ENCODE results near the gene TMEM101. TPM values are rescaled to one million over a fixed set of nuclear protein-coding genes. Genes with fewer than 3 reads are reported as not detected.

Gene TMEM101
- total and polyA plus RNA-seq, 2 of the 13 experiments (the other 11 are each of a cell fraction or from before 2014, with no cell fraction given): 72.0 to 100 TPM

DNA sequence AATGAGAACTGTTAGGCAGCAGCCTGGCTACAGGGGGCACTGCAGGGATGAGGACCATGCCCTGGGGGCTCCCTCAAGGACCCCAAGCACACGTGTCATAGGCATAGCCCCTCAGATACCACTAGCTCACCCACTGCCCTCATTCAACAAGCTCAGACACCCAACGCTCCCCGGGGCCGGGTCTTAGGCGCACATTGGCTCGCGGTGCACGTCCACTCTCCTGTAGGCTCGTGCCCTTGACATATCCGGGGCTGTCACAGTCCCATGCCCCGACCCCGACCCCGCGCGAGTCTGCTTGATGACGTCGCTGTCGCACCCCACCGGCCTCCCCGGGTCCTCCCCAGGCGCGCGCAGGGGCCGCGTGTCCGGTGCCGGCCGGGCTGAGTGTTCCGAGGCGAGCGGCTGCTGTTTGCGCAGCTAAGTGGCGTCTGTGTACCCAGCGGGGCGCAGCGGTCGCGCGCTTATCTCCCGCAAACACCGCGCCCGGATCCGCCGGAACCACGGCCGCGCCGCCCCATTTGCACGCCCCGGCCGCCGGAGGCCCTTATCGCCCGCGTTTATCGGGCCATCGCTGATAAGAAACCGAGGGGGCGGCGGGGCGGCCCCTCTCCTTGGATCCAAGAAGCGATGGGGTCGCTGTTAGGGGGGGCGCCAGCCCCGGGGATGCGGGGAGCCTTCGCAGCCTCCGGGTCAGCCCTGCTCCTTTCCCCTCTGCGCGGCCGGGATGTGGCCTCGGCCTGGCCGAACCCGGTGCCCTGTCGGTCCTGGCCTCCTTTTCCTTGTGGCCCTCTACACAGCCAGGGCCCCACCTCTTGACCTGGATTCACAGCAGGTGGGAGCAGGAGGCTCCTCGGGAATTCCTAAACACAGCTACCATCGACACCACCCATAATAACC is 31.0 kb downstream of the TMEM101 start (continued):
- TF ChIP-seq, protein P1, sequence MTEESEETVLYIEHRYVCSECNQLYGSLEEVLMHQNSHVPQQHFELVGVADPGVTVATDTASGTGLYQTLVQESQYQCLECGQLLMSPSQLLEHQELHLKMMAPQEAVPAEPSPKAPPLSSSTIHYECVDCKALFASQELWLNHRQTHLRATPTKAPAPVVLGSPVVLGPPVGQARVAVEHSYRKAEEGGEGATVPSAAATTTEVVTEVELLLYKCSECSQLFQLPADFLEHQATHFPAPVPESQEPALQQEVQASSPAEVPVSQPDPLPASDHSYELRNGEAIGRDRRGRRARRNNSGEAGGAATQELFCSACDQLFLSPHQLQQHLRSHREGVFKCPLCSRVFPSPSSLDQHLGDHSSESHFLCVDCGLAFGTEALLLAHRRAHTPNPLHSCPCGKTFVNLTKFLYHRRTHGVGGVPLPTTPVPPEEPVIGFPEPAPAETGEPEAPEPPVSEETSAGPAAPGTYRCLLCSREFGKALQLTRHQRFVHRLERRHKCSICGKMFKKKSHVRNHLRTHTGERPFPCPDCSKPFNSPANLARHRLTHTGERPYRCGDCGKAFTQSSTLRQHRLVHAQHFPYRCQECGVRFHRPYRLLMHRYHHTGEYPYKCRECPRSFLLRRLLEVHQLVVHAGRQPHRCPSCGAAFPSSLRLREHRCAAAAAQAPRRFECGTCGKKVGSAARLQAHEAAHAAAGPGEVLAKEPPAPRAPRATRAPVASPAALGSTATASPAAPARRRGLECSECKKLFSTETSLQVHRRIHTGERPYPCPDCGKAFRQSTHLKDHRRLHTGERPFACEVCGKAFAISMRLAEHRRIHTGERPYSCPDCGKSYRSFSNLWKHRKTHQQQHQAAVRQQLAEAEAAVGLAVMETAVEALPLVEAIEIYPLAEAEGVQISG (CRISPR knock-in tag; IDR thresholded peaks at IDR 0.05): peak; percentile 89
- TF ChIP-seq, protein P2, sequence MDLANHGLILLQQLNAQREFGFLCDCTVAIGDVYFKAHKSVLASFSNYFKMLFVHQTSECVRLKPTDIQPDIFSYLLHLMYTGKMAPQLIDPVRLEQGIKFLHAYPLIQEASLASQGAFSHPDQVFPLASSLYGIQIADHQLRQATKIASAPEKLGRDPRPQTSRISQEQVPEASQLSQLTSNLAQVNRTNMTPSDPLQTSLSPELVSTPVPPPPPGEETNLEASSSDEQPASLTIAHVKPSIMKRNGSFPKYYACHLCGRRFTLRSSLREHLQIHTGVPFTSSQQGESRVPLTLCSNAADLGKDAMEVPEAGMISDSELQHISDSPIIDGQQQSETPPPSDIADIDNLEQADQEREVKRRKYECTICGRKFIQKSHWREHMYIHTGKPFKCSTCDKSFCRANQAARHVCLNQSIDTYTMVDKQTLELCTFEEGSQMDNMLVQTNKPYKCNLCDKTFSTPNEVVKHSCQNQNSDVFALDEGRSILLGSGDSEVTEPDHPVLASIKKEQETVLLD (CRISPR knock-in tag; IDR thresholded peaks at IDR 0.05; ENCODE audit: low read depth): peak; percentile 96
- TF ChIP-seq MZF1 (CRISPR knock-in tag; IDR thresholded peaks at IDR 0.05; ENCODE audit: borderline replicate concordance): no peak
- TF ChIP-seq, protein P3, sequence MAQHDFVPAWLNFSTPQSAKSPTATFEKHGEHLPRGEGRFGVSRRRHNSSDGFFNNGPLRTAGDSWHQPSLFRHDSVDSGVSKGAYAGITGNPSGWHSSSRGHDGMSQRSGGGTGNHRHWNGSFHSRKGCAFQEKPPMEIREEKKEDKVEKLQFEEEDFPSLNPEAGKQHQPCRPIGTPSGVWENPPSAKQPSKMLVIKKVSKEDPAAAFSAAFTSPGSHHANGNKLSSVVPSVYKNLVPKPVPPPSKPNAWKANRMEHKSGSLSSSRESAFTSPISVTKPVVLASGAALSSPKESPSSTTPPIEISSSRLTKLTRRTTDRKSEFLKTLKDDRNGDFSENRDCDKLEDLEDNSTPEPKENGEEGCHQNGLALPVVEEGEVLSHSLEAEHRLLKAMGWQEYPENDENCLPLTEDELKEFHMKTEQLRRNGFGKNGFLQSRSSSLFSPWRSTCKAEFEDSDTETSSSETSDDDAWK (CRISPR knock-in tag; IDR thresholded peaks at IDR 0.05): no peak
- TF ChIP-seq, protein P4, sequence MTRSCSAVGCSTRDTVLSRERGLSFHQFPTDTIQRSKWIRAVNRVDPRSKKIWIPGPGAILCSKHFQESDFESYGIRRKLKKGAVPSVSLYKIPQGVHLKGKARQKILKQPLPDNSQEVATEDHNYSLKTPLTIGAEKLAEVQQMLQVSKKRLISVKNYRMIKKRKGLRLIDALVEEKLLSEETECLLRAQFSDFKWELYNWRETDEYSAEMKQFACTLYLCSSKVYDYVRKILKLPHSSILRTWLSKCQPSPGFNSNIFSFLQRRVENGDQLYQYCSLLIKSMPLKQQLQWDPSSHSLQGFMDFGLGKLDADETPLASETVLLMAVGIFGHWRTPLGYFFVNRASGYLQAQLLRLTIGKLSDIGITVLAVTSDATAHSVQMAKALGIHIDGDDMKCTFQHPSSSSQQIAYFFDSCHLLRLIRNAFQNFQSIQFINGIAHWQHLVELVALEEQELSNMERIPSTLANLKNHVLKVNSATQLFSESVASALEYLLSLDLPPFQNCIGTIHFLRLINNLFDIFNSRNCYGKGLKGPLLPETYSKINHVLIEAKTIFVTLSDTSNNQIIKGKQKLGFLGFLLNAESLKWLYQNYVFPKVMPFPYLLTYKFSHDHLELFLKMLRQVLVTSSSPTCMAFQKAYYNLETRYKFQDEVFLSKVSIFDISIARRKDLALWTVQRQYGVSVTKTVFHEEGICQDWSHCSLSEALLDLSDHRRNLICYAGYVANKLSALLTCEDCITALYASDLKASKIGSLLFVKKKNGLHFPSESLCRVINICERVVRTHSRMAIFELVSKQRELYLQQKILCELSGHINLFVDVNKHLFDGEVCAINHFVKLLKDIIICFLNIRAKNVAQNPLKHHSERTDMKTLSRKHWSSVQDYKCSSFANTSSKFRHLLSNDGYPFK (CRISPR knock-in tag; IDR thresholded peaks at IDR 0.05; ENCODE audit: borderline replicate concordance): peak; percentile 76; the same call in 1 of the 2 replicates
- no peak for TF ChIP-seq TGIF2 (CRISPR knock-in tag; IDR thresholded peaks at IDR 0.05)
- peak; percentile 56; the same call in 1 of the 2 replicates for TF ChIP-seq DMAP1 (CRISPR knock-in tag; IDR thresholded peaks at IDR 0.05)
- TF ChIP-seq DPF2 (CRISPR knock-in tag; IDR thresholded peaks at IDR 0.05; ENCODE audit: borderline replicate concordance, low read depth): peak; percentile 95
- peak; percentile 58; the same call in 1 of the 2 replicates for TF ChIP-seq ZFP90 (CRISPR knock-in tag; IDR thresholded peaks at IDR 0.05; ENCODE audit: borderline replicate concordance)
- peak; percentile 89; the same call in 1 of the 2 replicates for TF ChIP-seq BORCS8-MEF2B (CRISPR knock-in tag; IDR thresholded peaks at IDR 0.05)
- no peak for TF ChIP-seq IKZF1 (IDR thresholded peaks at IDR 0.05)
- peak; percentile 97 for TF ChIP-seq ATF7-NPFF (CRISPR knock-in tag; IDR thresholded peaks at IDR 0.05; ENCODE audit: low read depth)
- TF ChIP-seq BRD4 (CRISPR knock-in tag; IDR thresholded peaks at IDR 0.05): no peak; the same call in 1 of the 2 replicates
- peak; percentile 88 for TF ChIP-seq ZNF547 (CRISPR knock-in tag; IDR thresholded peaks at IDR 0.05)
- TF ChIP-seq, protein P5, sequence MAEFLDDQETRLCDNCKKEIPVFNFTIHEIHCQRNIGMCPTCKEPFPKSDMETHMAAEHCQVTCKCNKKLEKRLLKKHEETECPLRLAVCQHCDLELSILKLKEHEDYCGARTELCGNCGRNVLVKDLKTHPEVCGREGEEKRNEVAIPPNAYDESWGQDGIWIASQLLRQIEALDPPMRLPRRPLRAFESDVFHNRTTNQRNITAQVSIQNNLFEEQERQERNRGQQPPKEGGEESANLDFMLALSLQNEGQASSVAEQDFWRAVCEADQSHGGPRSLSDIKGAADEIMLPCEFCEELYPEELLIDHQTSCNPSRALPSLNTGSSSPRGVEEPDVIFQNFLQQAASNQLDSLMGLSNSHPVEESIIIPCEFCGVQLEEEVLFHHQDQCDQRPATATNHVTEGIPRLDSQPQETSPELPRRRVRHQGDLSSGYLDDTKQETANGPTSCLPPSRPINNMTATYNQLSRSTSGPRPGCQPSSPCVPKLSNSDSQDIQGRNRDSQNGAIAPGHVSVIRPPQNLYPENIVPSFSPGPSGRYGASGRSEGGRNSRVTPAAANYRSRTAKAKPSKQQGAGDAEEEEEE (CRISPR knock-in tag; IDR thresholded peaks at IDR 0.05; ENCODE audit: borderline replicate concordance): no peak
- TF ChIP-seq CENPX (CRISPR knock-in tag; IDR thresholded peaks at IDR 0.05): no peak
- peak; percentile 97 for TF ChIP-seq ZNF772 (CRISPR knock-in tag; IDR thresholded peaks at IDR 0.05)
- TF ChIP-seq SIX4 (CRISPR knock-in tag; IDR thresholded peaks at IDR 0.05): no peak
- TF ChIP-seq ZNF264 (CRISPR knock-in tag; IDR thresholded peaks at IDR 0.05): 0 out of 2 replicates have a peak, but pooled peaks have one; percentile 64

Data from HepG2 (cell line).